WI38 (cell line): Measurements from ENCODE around the gene MEAK7.

Experiments
- H3K4me3 ChIP-seq: 2 replicates; pipeline ENCODE4 v1.5.1; 2011; ENCODE audit warnings: low read depth, mild to moderate bottlenecking, control low read depth, low read length
- CTCF ChIP-seq: IDR thresholded peaks from 2 replicates; pipeline ENCODE4 v1.5.1; 2012; ENCODE audit warnings: low read depth, mild to moderate bottlenecking, control low read depth, low read length

Gene MEAK7

GRCh38 chr16:84540194-84540593, 35.7 kb upstream of the MEAK7 start:
- no peak for TF ChIP-seq CTCF
- H3K4me3 ChIP-seq: no peak overlapping the region

- no peak for TF ChIP-seq CTCF
- H3K4me3 ChIP-seq: no peak overlapping the region
These were observed 33.9 kb upstream of the MEAK7 start for GRCh38 chr16:84538222-84538840.

- no peak overlapping the region for H3K4me3 ChIP-seq
- TF ChIP-seq CTCF: no peak
These were observed 33.2 kb upstream of the MEAK7 start for GRCh38 chr16:84537491-84538151.

GRCh38 chr16:84535851-84536250, 31.4 kb upstream of the MEAK7 start:
- H3K4me3 ChIP-seq: no peak overlapping the region
- no peak for TF ChIP-seq CTCF

- TF ChIP-seq CTCF: no peak
- H3K4me3 ChIP-seq: no peak overlapping the region
These were observed 30.9 kb upstream of the MEAK7 start for GRCh38 chr16:84535408-84535807.

- TF ChIP-seq CTCF: no peak
- H3K4me3 ChIP-seq: no peak overlapping the region
These were observed 30.4 kb upstream of the MEAK7 start for GRCh38 chr16:84534815-84535214.

GRCh38 chr16:84532855-84533486, 28.5 kb upstream of the MEAK7 start:
- no peak for TF ChIP-seq CTCF
- no peak overlapping the region for H3K4me3 ChIP-seq
